ENCODE results near the gene KCNK1.

DNA sequence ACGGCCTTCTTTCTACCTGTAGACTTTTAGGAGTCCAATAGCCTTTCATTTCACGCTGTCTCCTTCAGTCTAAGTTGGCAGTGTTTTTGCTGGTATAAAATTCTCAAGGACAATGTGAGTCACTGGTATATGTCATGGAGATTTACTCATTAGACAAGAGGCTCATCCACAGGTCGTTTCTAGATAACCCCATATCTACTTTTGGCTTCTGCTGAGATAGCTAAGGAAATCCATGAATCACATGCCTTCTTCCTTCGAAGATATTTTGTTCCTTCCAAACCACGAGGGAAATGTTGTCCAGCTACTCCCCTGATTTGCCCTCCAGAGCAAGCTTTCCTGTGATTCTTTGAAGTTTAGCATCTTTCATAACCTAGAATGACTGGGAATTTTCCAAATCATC lies 38.5 kb upstream of the KCNK1 start:
- TF ChIP-seq, protein P1, sequence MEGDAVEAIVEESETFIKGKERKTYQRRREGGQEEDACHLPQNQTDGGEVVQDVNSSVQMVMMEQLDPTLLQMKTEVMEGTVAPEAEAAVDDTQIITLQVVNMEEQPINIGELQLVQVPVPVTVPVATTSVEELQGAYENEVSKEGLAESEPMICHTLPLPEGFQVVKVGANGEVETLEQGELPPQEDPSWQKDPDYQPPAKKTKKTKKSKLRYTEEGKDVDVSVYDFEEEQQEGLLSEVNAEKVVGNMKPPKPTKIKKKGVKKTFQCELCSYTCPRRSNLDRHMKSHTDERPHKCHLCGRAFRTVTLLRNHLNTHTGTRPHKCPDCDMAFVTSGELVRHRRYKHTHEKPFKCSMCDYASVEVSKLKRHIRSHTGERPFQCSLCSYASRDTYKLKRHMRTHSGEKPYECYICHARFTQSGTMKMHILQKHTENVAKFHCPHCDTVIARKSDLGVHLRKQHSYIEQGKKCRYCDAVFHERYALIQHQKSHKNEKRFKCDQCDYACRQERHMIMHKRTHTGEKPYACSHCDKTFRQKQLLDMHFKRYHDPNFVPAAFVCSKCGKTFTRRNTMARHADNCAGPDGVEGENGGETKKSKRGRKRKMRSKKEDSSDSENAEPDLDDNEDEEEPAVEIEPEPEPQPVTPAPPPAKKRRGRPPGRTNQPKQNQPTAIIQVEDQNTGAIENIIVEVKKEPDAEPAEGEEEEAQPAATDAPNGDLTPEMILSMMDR (IDR thresholded peaks at IDR 0.05) = no peak
- no peak for TF ChIP-seq POLR2A (IDR thresholded peaks at IDR 0.05)
